DOHH2 (cell line): ENCODE data around the gene UPF1.
A peak's percentile ranks its signal among the peaks of the same experiment; 100 is the strongest.

Source experiments
- H3F3A ChIP-seq: fragments of 200-600 bp; sonication (generic), shearing (Covaris generic); 2 replicates; pipeline ENCODE4 v1.6.0; 2016; ENCODE audit warnings: antibody characterized with exemption, mild to moderate bottlenecking; ENCODE audit not compliant: control insufficient read depth, insufficient read depth
- H3K27ac ChIP-seq: fragments of 200-600 bp; sonication (generic); 2 replicates; pipeline ENCODE4 v1.5.1; 2014; ENCODE audit warnings: low read depth, mild to moderate bottlenecking, low read length, moderate library complexity
- H3K27me3 ChIP-seq: fragments of 200-600 bp; sonication (generic); 2 replicates; pipeline ENCODE4 v1.6.1; 2014; ENCODE audit warnings: mild to moderate bottlenecking, low read length, mixed read lengths; ENCODE audit not compliant: control insufficient read depth
- H3K36me3 ChIP-seq: fragments of 200-600 bp; sonication (generic); 2 replicates; pipeline ENCODE4 v1.6.1; 2014; ENCODE audit warnings: mild to moderate bottlenecking, low read length, moderate library complexity, mixed read lengths; ENCODE audit not compliant: control insufficient read depth
- H3K4me1 ChIP-seq: fragments of 200-600 bp; sonication (generic); 2 replicates; pipeline ENCODE4 v1.6.1; 2014; ENCODE audit warnings: mild to moderate bottlenecking, low read length, mixed read lengths; ENCODE audit not compliant: control insufficient read depth
- H3K4me2 ChIP-seq: fragments of 200-600 bp; sonication (generic); 2 replicates; pipeline ENCODE4 v1.6.0; 2014; ENCODE audit warnings: mild to moderate bottlenecking, low read length, moderate library complexity
- H3K4me3 ChIP-seq: fragments of 200-600 bp; sonication (generic); 2 replicates; pipeline ENCODE4 v1.5.1; 2014; ENCODE audit warnings: mild to moderate bottlenecking, low read length, mixed read lengths
- H3K79me2 ChIP-seq: fragments of 200-600 bp; sonication (generic); 2 replicates; pipeline ENCODE4 v1.6.1; 2014; ENCODE audit warnings: mild to moderate bottlenecking, low read length, mixed read lengths; ENCODE audit not compliant: control insufficient read depth
- H3K9me2 ChIP-seq: fragments of 200-600 bp; sonication (generic); replicated peaks from 2 replicates; pipeline ENCODE4 v1.6.1; 2014; ENCODE audit warnings: mild to moderate bottlenecking, low read length, mixed read lengths; ENCODE audit not compliant: control insufficient read depth
- H3K9me3 ChIP-seq: fragments of 200-600 bp; sonication (generic); 2 replicates; pipeline ENCODE4 v1.6.1; 2014; ENCODE audit warnings: antibody characterized with exemption, low read length, mixed read lengths; ENCODE audit not compliant: control insufficient read depth, insufficient read depth
- H4K20me1 ChIP-seq: fragments of 200-600 bp; sonication (generic); 2 replicates; pipeline ENCODE4 v1.6.0; 2014; ENCODE audit warnings: low read depth, mild to moderate bottlenecking, antibody characterized with exemption, low read length, moderate library complexity; ENCODE audit not compliant: control insufficient read depth, insufficient read depth
- CTCF ChIP-seq: fragments of 200-600 bp; sonication (generic); IDR thresholded peaks from one replicate; pipeline ENCODE4 v1.5.1; 2014; ENCODE audit warnings: antibody characterized with exemption, mild to moderate bottlenecking, low read depth, low read length; ENCODE audit not compliant: poor library complexity, severe bottlenecking
- EZH2phosphoT487 ChIP-seq: fragments of 200-600 bp; sonication (generic); IDR thresholded peaks from 2 replicates; pipeline ENCODE4 v1.6.1; 2017; ENCODE audit warnings: borderline replicate concordance, mild to moderate bottlenecking, antibody characterized with exemption, low read length, moderate library complexity, mixed read lengths

Gene UPF1

GRCh38 chr19:18845961-18846360 is 14.2 kb downstream of the UPF1 start:
- no peak for TF ChIP-seq EZH2phosphoT487
- H3K36me3 ChIP-seq = peaks cover 75% of the 10 kb centered on the region
- peaks cover 99% of the 10 kb centered on the region for H3K79me2 ChIP-seq
- H3F3A ChIP-seq = 0 out of 2 replicates have a peak, but pooled peaks cover 2% of the 10 kb centered on the region
- peaks cover 54% of the 10 kb centered on the region for H4K20me1 ChIP-seq
- H3K4me2 ChIP-seq = no peak overlapping the region
- no peaks in the 10 kb centered on the region for H3K9me3 ChIP-seq
- H3K9me2 ChIP-seq = no peaks in the 10 kb centered on the region
- H3K27ac ChIP-seq = no peak overlapping the region
- H3K4me1 ChIP-seq = peaks cover 48% of the 10 kb centered on the region
- H3K27me3 ChIP-seq = no peaks in the 10 kb centered on the region
- no peak overlapping the region for H3K4me3 ChIP-seq

- Histone ChIP-seq H3K4me2 (no peak overlapping the region), H3K79me2 (peaks cover 99% of the 10 kb centered on the region), H3K36me3 (peaks cover 76% of the 10 kb centered on the region), H3K9me3 (no peaks in the 10 kb centered on the region), H3K4me3 (no peak overlapping the region), H3K9me2 (no peaks in the 10 kb centered on the region), H4K20me1 (peaks cover 49% of the 10 kb centered on the region), H3K27ac (no peak overlapping the region), H3K4me1 (peaks cover 37% of the 10 kb centered on the region), H3F3A (no peaks in the 10 kb centered on the region), H3K27me3 (no peaks in the 10 kb centered on the region)
- TF ChIP-seq EZH2phosphoT487 (no peak), CTCF (peak; percentile 92)
Observed at GRCh38 chr19:18846862-18847548, 15.2 kb downstream of the UPF1 start.

GRCh38 chr19:18847549-18848463 is 16.0 kb downstream of the UPF1 start:
- no peak overlapping the region for H3K27ac ChIP-seq

More at GRCh38 chr19:18847549-18848463, 16.0 kb downstream of the UPF1 start:
- Histone ChIP-seq H3K4me3 (no peak overlapping the region), H3K79me2 (peaks cover 93% of the 10 kb centered on the region), H3K36me3 (peaks cover 79% of the 10 kb centered on the region), H3F3A (no peaks in the 10 kb centered on the region), H3K27me3 (no peaks in the 10 kb centered on the region), H3K4me2 (no peak overlapping the region), H3K9me2 (no peaks in the 10 kb centered on the region), H4K20me1 (peaks cover 47% of the 10 kb centered on the region; the same call in 1 of the 2 replicates), H3K4me1 (peaks cover 33% of the 10 kb centered on the region), H3K9me3 (no peaks in the 10 kb centered on the region)
- TF ChIP-seq EZH2phosphoT487 (no peak), CTCF (peak; percentile 51)
